ENCODE results near the gene AKT3. TPM values are rescaled to one million over a fixed set of nuclear protein-coding genes. Genes with fewer than 3 reads are reported as not detected.

AKT3 gene
- polyA plus RNA-seq, 3 donors, result 0.81 to 1.7 (median 1.4) TPM

- Histone ChIP-seq H3K4me3 (replicated peaks in 1 of 3; ENCODE audit: low read depth in 2 of 3, low read length in 3 of 3) (no peak overlapping the region), H3K4me1 (ENCODE audit: control insufficient read depth in 1 of 2, insufficient read depth in 2 of 2, low read length in 2 of 2) (peaks cover 29 to 31% of the 10 kb centered on the region in 2 donors), H3K9me3 (replicated peaks in 1 of 2; ENCODE audit: control insufficient read depth in 1 of 2, insufficient read depth in 1 of 2, low read length in 2 of 2) (no peaks in the 10 kb centered on the region), H3K9ac (ENCODE audit: insufficient read depth, low read length, poor library complexity, severe bottlenecking) (no peak overlapping the region), H3K36me3 (replicated peaks in 1 of 2; ENCODE audit: control insufficient read depth in 1 of 2, insufficient read depth in 2 of 2, low read length in 2 of 2) (peaks cover 0 to 16% of the 10 kb centered on the region in 2 donors), H3K4me2 (replicated peaks; ENCODE audit: extremely low read depth, low read length, poor library complexity, severe bottlenecking) (no peak overlapping the region), H3K79me2 (ENCODE audit: insufficient read depth, low read length) (no peaks in the 10 kb centered on the region), H3K27me3 (ENCODE audit: control insufficient read depth in 2 of 2, insufficient read depth in 2 of 2, low read length in 2 of 2) (no peaks in the 10 kb centered on the region), H3K27ac (ENCODE audit: low read depth in 1 of 2, low read length in 2 of 2) (no peak overlapping the region), H2AFZ (ENCODE audit: insufficient read depth, low read depth, low read length, poor library complexity, severe bottlenecking) (no peak overlapping the region), H4K20me1 (ENCODE audit: insufficient read depth, low read length) (no peaks in the 10 kb centered on the region)
- H3K4me1 Mint-ChIP-seq, result peaks cover 25% of the 10 kb centered on the region
- no CpG with 5 or more reads among the region's 4 CpGs for WGBS (ENCODE audit: insufficient coverage)
- peaks cover 0 to 1% (median 0%) of the 10 kb centered on the region in 7 donors for H3K9me3 Mint-ChIP-seq
- no peak overlapping the region for H3K27ac Mint-ChIP-seq
- no peak overlapping the region for H3K4me3 Mint-ChIP-seq
- TF ChIP-seq, protein P1, sequence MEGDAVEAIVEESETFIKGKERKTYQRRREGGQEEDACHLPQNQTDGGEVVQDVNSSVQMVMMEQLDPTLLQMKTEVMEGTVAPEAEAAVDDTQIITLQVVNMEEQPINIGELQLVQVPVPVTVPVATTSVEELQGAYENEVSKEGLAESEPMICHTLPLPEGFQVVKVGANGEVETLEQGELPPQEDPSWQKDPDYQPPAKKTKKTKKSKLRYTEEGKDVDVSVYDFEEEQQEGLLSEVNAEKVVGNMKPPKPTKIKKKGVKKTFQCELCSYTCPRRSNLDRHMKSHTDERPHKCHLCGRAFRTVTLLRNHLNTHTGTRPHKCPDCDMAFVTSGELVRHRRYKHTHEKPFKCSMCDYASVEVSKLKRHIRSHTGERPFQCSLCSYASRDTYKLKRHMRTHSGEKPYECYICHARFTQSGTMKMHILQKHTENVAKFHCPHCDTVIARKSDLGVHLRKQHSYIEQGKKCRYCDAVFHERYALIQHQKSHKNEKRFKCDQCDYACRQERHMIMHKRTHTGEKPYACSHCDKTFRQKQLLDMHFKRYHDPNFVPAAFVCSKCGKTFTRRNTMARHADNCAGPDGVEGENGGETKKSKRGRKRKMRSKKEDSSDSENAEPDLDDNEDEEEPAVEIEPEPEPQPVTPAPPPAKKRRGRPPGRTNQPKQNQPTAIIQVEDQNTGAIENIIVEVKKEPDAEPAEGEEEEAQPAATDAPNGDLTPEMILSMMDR (IDR thresholded peaks at IDR 0.05), result no peak
- H3K27me3 Mint-ChIP-seq (ENCODE audit: low read depth in 3 of 3), result no peaks in the 10 kb centered on the region
- peaks cover 30 to 52% of the 10 kb centered on the region in 2 donors for H3K36me3 Mint-ChIP-seq
- intact Hi-C loops (cut with micrococcal nuclease), result loop anchor here in 1 of 2 donors (10.0 kb wide), 1 partner anchor 144 kb away; no protein-coding TSS in a partner anchor
- DNase-seq, result no peak
Measured at GRCh38 chr1:243499248-243499647, 350.8 kb downstream of the AKT3 start.

- H3K27ac Mint-ChIP-seq, result peak overlapping the region in 1 of 7 donors; percentile 54
- no peak overlapping the region for H3K9ac ChIP-seq (ENCODE audit: insufficient read depth, low read length, poor library complexity, severe bottlenecking)
- no peaks in the 10 kb centered on the region for H3K79me2 ChIP-seq (ENCODE audit: insufficient read depth, low read length)
- H2AFZ ChIP-seq (ENCODE audit: insufficient read depth, low read depth, low read length, poor library complexity, severe bottlenecking), result no peak overlapping the region
- TF ChIP-seq, protein P1 (IDR thresholded peaks at IDR 0.05), result no peak
- H3K36me3 Mint-ChIP-seq, result peaks cover 28 to 50% of the 10 kb centered on the region in 2 donors
- no peak overlapping the region for H3K4me3 ChIP-seq (replicated peaks in 1 of 3; ENCODE audit: low read depth in 2 of 3, low read length in 3 of 3)
- H3K4me2 ChIP-seq (replicated peaks; ENCODE audit: extremely low read depth, low read length, poor library complexity, severe bottlenecking), result no peak overlapping the region
- peaks cover 30 to 37% of the 10 kb centered on the region in 2 donors for H3K4me1 ChIP-seq (ENCODE audit: control insufficient read depth in 1 of 2, insufficient read depth in 2 of 2, low read length in 2 of 2)
- WGBS (ENCODE audit: insufficient coverage), result 99% methylated on average over 8 of the region's 10 CpGs
- no peaks in the 10 kb centered on the region for H3K9me3 ChIP-seq (replicated peaks in 1 of 2; ENCODE audit: control insufficient read depth in 1 of 2, insufficient read depth in 1 of 2, low read length in 2 of 2)
- no peak overlapping the region for H3K4me3 Mint-ChIP-seq
- peaks cover 31% of the 10 kb centered on the region for H3K4me1 Mint-ChIP-seq
- no peaks in the 10 kb centered on the region for H4K20me1 ChIP-seq (ENCODE audit: insufficient read depth, low read length)
- no peaks in the 10 kb centered on the region for H3K27me3 Mint-ChIP-seq (ENCODE audit: low read depth in 3 of 3)
- H3K36me3 ChIP-seq (replicated peaks in 1 of 2; ENCODE audit: control insufficient read depth in 1 of 2, insufficient read depth in 2 of 2, low read length in 2 of 2), result peaks cover 0 to 16% of the 10 kb centered on the region in 2 donors
- intact Hi-C loops (cut with micrococcal nuclease), result loop anchor here in 1 of 2 donors (10.0 kb wide), 1 partner anchor 143 kb away; no protein-coding TSS in a partner anchor
- no peak overlapping the region for H3K27ac ChIP-seq (ENCODE audit: low read depth in 1 of 2, low read length in 2 of 2)
- peaks cover 0 to 1% (median 0%) of the 10 kb centered on the region in 7 donors for H3K9me3 Mint-ChIP-seq
- DNase-seq, result no peak
- H3K27me3 ChIP-seq (ENCODE audit: control insufficient read depth in 2 of 2, insufficient read depth in 2 of 2, low read length in 2 of 2), result no peaks in the 10 kb centered on the region
Measured at GRCh38 chr1:243497939-243498681, 351.9 kb downstream of the AKT3 start.

All from CD14-positive monocyte (primary cell).